K562 (cell line): ENCODE results near the gene RNPEPL1. TPM values are rescaled to one million over a fixed set of nuclear protein-coding genes. Genes with fewer than 3 reads are reported as not detected.

Source experiments
- CBX3 ChIP-seq, 2 experiments: IDR thresholded peaks; 1 replicate in 1 of 2; 2 replicates in 1 of 2; pipeline ENCODE4 v1.6.1; 2012; ENCODE audit warnings: inconsistent platforms in 2 of 2, low read length in 2 of 2, borderline replicate concordance in 1 of 2, control low read depth in 1 of 2
- MGA ChIP-seq: fragments of 450-650 bp; IDR thresholded peaks from 2 replicates; pipeline ENCODE4 v1.6.1; 2016; ENCODE audit warnings: mild to moderate bottlenecking, moderate library complexity
- polyA plus RNA-seq, 8 experiments: library from polyadenylated mRNA; depleted of rRNA in 4 of 8; stranded (reverse) in 5 of 8; unstranded in 3 of 8; fragments of >200 nt; fragmentation: Nextera tagmentation in 2 of 8; fragmentation: Illumina TruSeq in 1 of 8; extraction: Ambion mirVana in 2 of 8; extraction: Trizol in 1 of 8; gene quantifications; 2 replicates each; pipeline versions ENCODE4 v1.2.1 to v1.2.3, GENCODE V29; 2011 to 2014; ENCODE audit warnings: inconsistent platforms in 1 of 8, missing spikeins in 1 of 8
- total RNA-seq, 7 experiments: library from RNA; depleted of rRNA in 6 of 7; stranded (reverse); fragments of >200 nt in 6 of 7; fragmentation: Illumina TruSeq in 2 of 7; extraction: Trizol in 2 of 7; gene quantifications; 2 replicates each; pipeline versions ENCODE4 v1.2.1 to v1.2.3, GENCODE V29; 2011 to 2021; ENCODE audit warnings: low replicate concordance in 1 of 7

Gene RNPEPL1
- total and polyA plus RNA-seq, 9 of the 15 experiments (the other 6 are each of a cell fraction or from before 2014, with no cell fraction given) = 0.07 to 38.7 (median 5.6) TPM

- no peak for TF ChIP-seq MGA
- TF ChIP-seq CBX3 (IDR thresholded peaks at IDR 0.05; ENCODE audit: borderline replicate concordance in 1 of 2, low read length in 2 of 2) = no peak
Measured at GRCh38 chr2:240614391-240614790, 46.1 kb downstream of the RNPEPL1 start (continued).
